Neural cell (in vitro differentiated cells): ENCODE results near the gene DENND1A. TPM values are rescaled to one million over a fixed set of nuclear protein-coding genes. Genes with fewer than 3 reads are reported as not detected.

Source experiments
- H2AFZ ChIP-seq: fragments of 200-600, 300-800 bp; sonication (generic), shearing (Covaris generic); 2 replicates; pipeline ENCODE4 v1.6.0; 2014; ENCODE audit warnings: low read depth, mild to moderate bottlenecking, antibody characterized with exemption, low read length, moderate library complexity
- H3F3A ChIP-seq: fragments of 200-600 bp; shearing (Covaris generic); 2 replicates; pipeline ENCODE4 v1.6.1; 2016; ENCODE audit warnings: mild to moderate bottlenecking, moderate library complexity, mixed read lengths, antibody characterized with exemption, low read length; ENCODE audit not compliant: insufficient read depth, poor library complexity, severe bottlenecking
- H3K27ac ChIP-seq: fragments of 200-600, 300-800 bp; sonication (generic), shearing (Covaris generic); 2 replicates; pipeline ENCODE4 v1.5.1; 2014; ENCODE audit warnings: mild to moderate bottlenecking, low read length, moderate library complexity
- H3K27me3 ChIP-seq: fragments of 300-800, 200-600 bp; sonication (generic), shearing (Covaris generic); 2 replicates; pipeline ENCODE4 v1.6.0; 2014; ENCODE audit warnings: mild to moderate bottlenecking, low read depth, low read length, moderate library complexity; ENCODE audit not compliant: insufficient read depth
- H3K36me3 ChIP-seq: fragments of 300-800, 200-600 bp; sonication (generic), shearing (Covaris generic); 2 replicates; pipeline ENCODE4 v1.5.1; 2014; ENCODE audit warnings: mild to moderate bottlenecking, antibody characterized with exemption, low read length, moderate library complexity; ENCODE audit not compliant: insufficient read depth
- H3K4me2 ChIP-seq: fragments of 300-800, 200-600 bp; sonication (generic), shearing (Covaris generic); 2 replicates; pipeline ENCODE4 v1.6.0; 2014; ENCODE audit warnings: mild to moderate bottlenecking, low read length
- H3K4me3 ChIP-seq: fragments of 300-800, 200-600 bp; sonication (generic), shearing (Covaris generic); 2 replicates; pipeline ENCODE4 v1.5.1; 2014; ENCODE audit warnings: mild to moderate bottlenecking, low read length, moderate library complexity
- H3K79me2 ChIP-seq: fragments of 200-600 bp; shearing (Covaris generic); replicated peaks from 2 replicates; pipeline ENCODE4 v1.6.0; 2014; ENCODE audit warnings: mild to moderate bottlenecking, low read length, moderate library complexity; ENCODE audit not compliant: insufficient read depth
- H3K9ac ChIP-seq: fragments of 300-800, 200-600 bp; sonication (generic), shearing (Covaris generic); 2 replicates; pipeline ENCODE4 v1.6.1; 2016; ENCODE audit warnings: mild to moderate bottlenecking, low read length, mixed read lengths
- H3K9me2 ChIP-seq: fragments of 200-600 bp; shearing (Covaris generic); 2 replicates; pipeline ENCODE4 v1.6.1; 2016; ENCODE audit warnings: mild to moderate bottlenecking, low read length, mixed read lengths; ENCODE audit not compliant: insufficient read depth
- H3K9me3 ChIP-seq: fragments of 200-600, 300-800 bp; sonication (generic), shearing (Covaris generic); 2 replicates; pipeline ENCODE4 v1.6.1; 2016; ENCODE audit warnings: mild to moderate bottlenecking, mixed run types, low read length, moderate library complexity, mixed read lengths
- H4K20me1 ChIP-seq: fragments of 200-600 bp; shearing (Covaris generic); 2 replicates; pipeline ENCODE4 v1.6.1; 2016; ENCODE audit warnings: mild to moderate bottlenecking, mixed run types; ENCODE audit not compliant: insufficient read depth
- CTCF ChIP-seq: fragments of 450-650 bp; IDR thresholded peaks from 2 replicates; pipeline ENCODE4 v1.5.1; 2014; ENCODE audit warnings: antibody characterized with exemption, mild to moderate bottlenecking, moderate library complexity; ENCODE audit not compliant: poor library complexity, severe bottlenecking
- EP300 ChIP-seq: fragments of 450-650 bp; conservative IDR thresholded peaks from 2 replicates; pipeline ENCODE4 v1.6.1; 2014; ENCODE audit warnings: antibody characterized with exemption, mild to moderate bottlenecking, moderate library complexity; ENCODE audit not compliant: poor library complexity, severe bottlenecking
- EZH2 ChIP-seq: fragments of 200-600, 300-800 bp; shearing (Covaris generic), sonication (generic); IDR thresholded peaks from 2 replicates; pipeline ENCODE4 v1.6.1; 2014; ENCODE audit warnings: antibody characterized with exemption, low read length, borderline replicate concordance, mild to moderate bottlenecking; ENCODE audit not compliant: insufficient read depth, poor library complexity, severe bottlenecking
- MXI1 ChIP-seq: fragments of 450-650 bp; conservative IDR thresholded peaks from 2 replicates; pipeline ENCODE4 v1.6.1; 2014; ENCODE audit warnings: antibody characterized with exemption, mild to moderate bottlenecking; ENCODE audit not compliant: poor library complexity, severe bottlenecking
- POLR2AphosphoS5 ChIP-seq: IDR thresholded peaks from 2 replicates; pipeline ENCODE4 v1.6.1; 2012
- RAD21 ChIP-seq: fragments of 450-650 bp; conservative IDR thresholded peaks from 2 replicates; pipeline ENCODE4 v1.6.1; 2014; ENCODE audit warnings: antibody characterized with exemption, mild to moderate bottlenecking, moderate library complexity
- REST ChIP-seq: IDR thresholded peaks from 2 replicates; pipeline ENCODE4 v1.6.1; 2012; ENCODE audit warnings: borderline replicate concordance
- SMC3 ChIP-seq: fragments of 450-650 bp; conservative IDR thresholded peaks from 2 replicates; pipeline ENCODE4 v1.6.1; 2014; ENCODE audit warnings: antibody characterized with exemption, mild to moderate bottlenecking, moderate library complexity; ENCODE audit not compliant: poor library complexity
- TAF1 ChIP-seq: IDR thresholded peaks from 2 replicates; pipeline ENCODE4 v1.6.1; 2012; ENCODE audit warnings: low read depth
- polyA plus RNA-seq: library from polyadenylated mRNA; depleted of rRNA; stranded (reverse); fragments of >200 nt; gene quantifications from 2 replicates; pipeline ENCODE4 v1.2.3, GENCODE V29; 2014

DENND1A gene
- polyA plus RNA-seq, 1 donor from 2014 or later, result 2.3 TPM

- H3K9ac ChIP-seq, result no peak overlapping the region
- H3K27ac ChIP-seq, result no peak overlapping the region
- no peak overlapping the region for H2AFZ ChIP-seq
- no peaks in the 10 kb centered on the region for H3K27me3 ChIP-seq
- no peaks in the 10 kb centered on the region for H4K20me1 ChIP-seq
- H3F3A ChIP-seq, result no peaks in the 10 kb centered on the region
- no peaks in the 10 kb centered on the region for H3K9me2 ChIP-seq
- H3K36me3 ChIP-seq, result no peaks in the 10 kb centered on the region
- H3K4me2 ChIP-seq, result no peak overlapping the region
- no peak for TF ChIP-seq MXI1
- TF ChIP-seq EZH2, result no peak
- TF ChIP-seq CTCF, result no peak
- TF ChIP-seq TAF1, result no peak
- TF ChIP-seq SMC3, result no peak
- TF ChIP-seq EP300, result no peak
- TF ChIP-seq REST, result no peak
- no peak for TF ChIP-seq POLR2AphosphoS5
- no peak for TF ChIP-seq RAD21
- no peaks in the 10 kb centered on the region for H3K79me2 ChIP-seq
- H3K4me3 ChIP-seq, result no peak overlapping the region
- H3K9me3 ChIP-seq, result no peaks in the 10 kb centered on the region
Observed at GRCh38 chr9:123645762-123646161, 284.2 kb downstream of the DENND1A start.

- Histone ChIP-seq H3K4me2 (no peak overlapping the region), H4K20me1 (no peaks in the 10 kb centered on the region), H3K9ac (no peak overlapping the region), H3K4me3 (no peak overlapping the region), H3K79me2 (no peaks in the 10 kb centered on the region), H3K9me2 (no peaks in the 10 kb centered on the region), H3K9me3 (no peaks in the 10 kb centered on the region), H3K36me3 (no peaks in the 10 kb centered on the region), H3K27me3 (no peaks in the 10 kb centered on the region), H2AFZ (no peak overlapping the region), H3F3A (no peaks in the 10 kb centered on the region), H3K27ac (no peak overlapping the region)
- TF ChIP-seq SMC3 (no peak), MXI1 (no peak), CTCF (no peak), RAD21 (no peak), TAF1 (no peak), REST (no peak), EZH2 (no peak), EP300 (no peak), POLR2AphosphoS5 (no peak)
Observed at GRCh38 chr9:123645126-123645525, 284.8 kb downstream of the DENND1A start.
